ENCODE measurements around the gene KLF11.

Gene KLF11

DNA sequence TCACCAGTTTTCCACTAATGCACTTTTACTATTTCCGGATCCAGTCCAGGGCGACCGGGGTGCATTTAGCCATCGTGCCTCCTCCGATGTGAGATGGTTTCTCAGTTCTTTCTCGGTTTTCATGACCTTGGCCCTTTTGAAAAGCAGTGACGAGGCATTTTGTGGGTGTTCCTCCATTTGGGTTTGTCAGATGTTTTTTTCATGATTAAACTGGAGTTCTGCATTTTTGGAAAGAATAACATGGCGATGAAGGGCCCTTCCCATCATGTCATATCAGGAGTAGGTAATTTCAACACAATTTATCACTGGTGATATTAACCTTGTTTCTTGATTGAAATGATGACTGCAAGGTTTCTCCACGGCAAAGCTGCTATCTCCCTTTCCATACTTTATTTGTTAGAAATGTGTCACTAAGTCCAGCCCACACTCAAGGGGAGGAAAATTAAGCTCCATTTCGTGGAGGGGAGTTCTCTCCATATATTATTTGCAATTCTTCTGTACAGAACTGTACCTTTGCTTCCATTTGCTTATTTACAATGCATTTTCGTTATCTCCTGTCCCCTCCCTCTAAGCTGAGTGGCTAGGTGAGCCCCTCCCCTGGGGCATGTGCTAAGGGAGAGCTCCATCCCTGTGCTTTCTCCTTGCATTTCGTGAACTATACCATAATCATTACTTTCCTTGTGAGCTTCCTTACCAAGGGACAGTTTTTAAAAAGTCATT is 8.9 kb upstream of the KLF11 start:
- Histone ChIP-seq H3K4me3 (ENCODE audit: low read length) (no peak overlapping the region), H3K27me3 (ENCODE audit: insufficient read depth, low read length, poor library complexity) (no peaks in the 10 kb centered on the region), H3K4me1 (ENCODE audit: control insufficient read depth, low read depth, low read length) (peaks cover 1% of the 10 kb centered on the region), H3K4ac (ENCODE audit: low read depth, low read length) (no peak overlapping the region), H3K27ac (ENCODE audit: low read depth, low read length) (no peak overlapping the region), H2AK5ac (ENCODE audit: low read length) (no peak overlapping the region), H4K8ac (ENCODE audit: low read depth, low read length) (no peak overlapping the region), H3K18ac (ENCODE audit: low read length) (no peak overlapping the region), H3K79me1 (ENCODE audit: low read length) (no peaks in the 10 kb centered on the region), H2BK15ac (replicated peaks; ENCODE audit: low read depth) (no peak overlapping the region), H2BK5ac (ENCODE audit: low read length) (no peak overlapping the region), H3K79me2 (ENCODE audit: control insufficient read depth, insufficient read depth, low read length) (no peaks in the 10 kb centered on the region), H3K4me2 (ENCODE audit: low read length) (no peak overlapping the region), H3K56ac (ENCODE audit: low read length) (no peak overlapping the region), H3K23ac (ENCODE audit: low read length) (no peak overlapping the region), H3K36me3 (ENCODE audit: control insufficient read depth, insufficient read depth, low read length) (no peaks in the 10 kb centered on the region), H4K5ac (ENCODE audit: low read length) (no peak overlapping the region), H3K9ac (ENCODE audit: low read length) (no peak overlapping the region), H2BK120ac (ENCODE audit: low read depth, low read length) (no peak overlapping the region)
- DNase-seq, result no peak
- WGBS (ENCODE audit: extremely low coverage, insufficient coverage, low lambda C conversion rate), result no CpG with 5 or more reads among the region's 12 CpGs

DNA sequence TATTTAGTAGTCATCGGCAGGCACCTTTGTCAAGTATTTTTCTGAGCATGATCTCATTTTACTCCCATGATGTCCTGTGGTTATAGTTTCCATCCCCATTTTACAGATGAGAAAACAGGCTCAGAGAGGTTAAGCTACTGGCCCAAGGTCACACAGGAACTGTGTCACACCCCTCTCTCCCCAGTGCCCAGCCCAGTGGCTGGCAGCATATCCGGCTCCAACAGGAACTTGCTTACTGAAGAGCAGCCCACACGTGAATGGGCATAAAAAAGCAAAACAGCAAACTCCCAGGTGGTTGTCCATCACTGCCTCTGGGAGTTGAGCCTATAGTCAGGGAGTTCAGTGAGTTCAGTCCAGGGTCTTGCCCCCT is 8.3 kb upstream of the KLF11 start:
- Histone ChIP-seq H2AK5ac (ENCODE audit: low read length) (no peak overlapping the region), H3K79me2 (ENCODE audit: control insufficient read depth, insufficient read depth, low read length) (no peaks in the 10 kb centered on the region), H3K4ac (ENCODE audit: low read depth, low read length) (no peak overlapping the region), H2BK15ac (replicated peaks; ENCODE audit: low read depth) (no peak overlapping the region), H2BK120ac (ENCODE audit: low read depth, low read length) (no peak overlapping the region), H3K79me1 (ENCODE audit: low read length) (no peaks in the 10 kb centered on the region), H3K9ac (ENCODE audit: low read length) (no peak overlapping the region), H4K8ac (ENCODE audit: low read depth, low read length) (no peak overlapping the region), H3K56ac (ENCODE audit: low read length) (no peak overlapping the region), H4K5ac (ENCODE audit: low read length) (no peak overlapping the region), H2BK5ac (ENCODE audit: low read length) (no peak overlapping the region), H3K27me3 (ENCODE audit: insufficient read depth, low read length, poor library complexity) (no peaks in the 10 kb centered on the region), H3K27ac (ENCODE audit: low read depth, low read length) (no peak overlapping the region), H3K18ac (ENCODE audit: low read length) (no peak overlapping the region), H3K36me3 (ENCODE audit: control insufficient read depth, insufficient read depth, low read length) (no peaks in the 10 kb centered on the region), H3K4me3 (ENCODE audit: low read length) (no peak overlapping the region), H3K4me2 (ENCODE audit: low read length) (no peak overlapping the region), H3K23ac (ENCODE audit: low read length) (no peak overlapping the region), H3K4me1 (ENCODE audit: control insufficient read depth, low read depth, low read length) (no peaks in the 10 kb centered on the region)
- DNase-seq, result no peak
- no CpG with 5 or more reads among the region's 3 CpGs for WGBS (ENCODE audit: extremely low coverage, insufficient coverage, low lambda C conversion rate)

DNA sequence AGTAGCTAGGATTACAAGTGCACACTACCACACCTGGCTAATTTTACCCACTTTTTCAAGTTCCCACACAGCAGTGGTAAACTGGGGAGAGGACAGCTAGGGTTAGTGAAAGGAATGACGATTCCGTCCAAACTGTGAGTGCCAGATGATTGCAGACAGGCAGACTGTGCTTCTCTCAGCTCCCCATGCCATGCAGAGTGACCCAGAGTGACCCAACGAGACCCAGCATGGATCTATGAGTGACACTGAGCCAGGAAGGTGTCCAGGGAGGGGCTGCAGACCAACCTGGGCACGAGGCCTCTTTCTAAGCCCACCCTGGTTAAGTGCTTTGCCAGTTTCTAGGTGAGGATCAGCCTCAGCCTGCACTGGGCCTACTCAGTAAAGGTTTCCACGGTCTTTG is 7.7 kb upstream of the KLF11 start:
- H3K36me3 ChIP-seq (ENCODE audit: control insufficient read depth, insufficient read depth, low read length), result no peaks in the 10 kb centered on the region
- H2BK15ac ChIP-seq (replicated peaks; ENCODE audit: low read depth), result no peak overlapping the region
- no peaks in the 10 kb centered on the region for H3K79me1 ChIP-seq (ENCODE audit: low read length)
- no peaks in the 10 kb centered on the region for H3K4me1 ChIP-seq (ENCODE audit: control insufficient read depth, low read depth, low read length)
- no peaks in the 10 kb centered on the region for H3K27me3 ChIP-seq (ENCODE audit: insufficient read depth, low read length, poor library complexity)
- H3K4me3 ChIP-seq (ENCODE audit: low read length), result no peak overlapping the region
- H2BK120ac ChIP-seq (ENCODE audit: low read depth, low read length), result no peak overlapping the region
- H2BK5ac ChIP-seq (ENCODE audit: low read length), result no peak overlapping the region
- H3K79me2 ChIP-seq (ENCODE audit: control insufficient read depth, insufficient read depth, low read length), result no peaks in the 10 kb centered on the region
- no CpG with 5 or more reads among the region's 5 CpGs for WGBS (ENCODE audit: extremely low coverage, insufficient coverage, low lambda C conversion rate)
- H3K4me2 ChIP-seq (ENCODE audit: low read length), result no peak overlapping the region
- no peak overlapping the region for H3K9ac ChIP-seq (ENCODE audit: low read length)
- DNase-seq, result no peak
- H3K18ac ChIP-seq (ENCODE audit: low read length), result no peak overlapping the region
- no peak overlapping the region for H3K4ac ChIP-seq (ENCODE audit: low read depth, low read length)
- no peak overlapping the region for H3K56ac ChIP-seq (ENCODE audit: low read length)
- H3K23ac ChIP-seq (ENCODE audit: low read length), result no peak overlapping the region
- H2AK5ac ChIP-seq (ENCODE audit: low read length), result no peak overlapping the region
- H3K27ac ChIP-seq (ENCODE audit: low read depth, low read length), result no peak overlapping the region
- H4K8ac ChIP-seq (ENCODE audit: low read depth, low read length), result no peak overlapping the region
- H4K5ac ChIP-seq (ENCODE audit: low read length), result no peak overlapping the region

DNA sequence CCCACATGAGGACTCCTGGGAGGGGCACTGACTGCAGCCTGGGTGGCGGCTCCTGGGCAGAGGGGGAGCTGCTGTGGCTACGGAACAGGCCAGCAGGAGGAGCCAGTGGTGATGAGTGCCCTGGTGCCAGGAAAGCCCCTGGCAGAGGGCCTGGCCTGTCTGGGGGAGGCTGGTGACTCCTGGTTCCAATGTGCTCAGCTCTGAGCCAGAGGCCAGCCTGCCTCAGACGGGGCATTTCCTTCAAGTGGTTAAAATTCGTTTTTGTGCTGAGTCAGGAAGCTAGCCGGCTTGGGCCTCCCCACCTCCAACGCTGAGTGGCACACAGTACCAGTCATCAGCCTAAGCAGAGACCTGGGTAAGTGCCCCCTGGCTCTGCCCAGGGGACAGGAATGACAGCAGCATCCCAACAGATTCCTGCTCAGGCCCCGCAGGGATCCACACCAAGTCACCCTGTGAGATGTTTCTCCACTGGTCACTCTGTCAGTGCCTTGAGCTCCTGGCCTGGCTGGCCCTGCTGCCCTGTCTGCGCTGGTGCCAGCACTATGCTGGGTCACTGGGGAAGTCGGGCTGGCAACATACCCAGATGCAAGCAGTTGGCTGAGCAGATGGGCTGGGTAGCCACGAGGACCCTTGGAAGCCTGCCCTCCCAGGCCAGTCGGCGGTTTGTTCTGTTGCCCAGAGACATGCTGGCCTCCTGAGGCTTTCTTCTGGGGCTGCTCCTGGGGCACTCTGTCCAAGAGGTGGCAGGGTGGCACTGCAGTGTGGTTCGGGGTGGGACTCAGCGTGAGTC is 7.1 kb upstream of the KLF11 start:
- Histone ChIP-seq H2BK120ac (ENCODE audit: low read depth, low read length) (no peak overlapping the region), H3K9ac (ENCODE audit: low read length) (no peak overlapping the region)
- no peak for DNase-seq

DNA sequence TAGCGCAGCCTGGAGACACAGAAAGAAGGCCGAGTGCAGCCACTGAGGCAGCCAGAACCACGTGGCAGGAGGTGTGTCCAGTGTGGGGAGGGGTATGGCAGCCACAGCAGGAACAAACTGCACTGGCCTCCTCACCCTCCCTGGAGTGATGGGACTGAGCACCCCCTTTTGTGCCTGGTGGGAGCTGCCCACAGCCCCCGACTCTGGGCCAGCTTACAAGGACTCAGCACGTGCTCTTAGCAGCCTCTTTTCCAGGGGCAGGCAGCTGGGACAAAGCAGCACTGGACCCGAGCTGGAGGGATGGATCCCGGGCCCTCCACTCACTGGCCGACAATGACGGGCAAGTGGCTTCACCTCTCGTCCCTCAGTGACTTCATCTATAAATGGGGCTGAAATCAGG is 5.2 kb upstream of the KLF11 start:
- no CpG with 5 or more reads among the region's 10 CpGs for WGBS (ENCODE audit: extremely low coverage, insufficient coverage, low lambda C conversion rate)
- no peaks in the 10 kb centered on the region for H3K27me3 ChIP-seq (ENCODE audit: insufficient read depth, low read length, poor library complexity)
- no peak overlapping the region for H3K4me2 ChIP-seq (ENCODE audit: low read length)
- H3K4me1 ChIP-seq (ENCODE audit: control insufficient read depth, low read depth, low read length), result no peaks in the 10 kb centered on the region
- no peak overlapping the region for H3K27ac ChIP-seq (ENCODE audit: low read depth, low read length)
- no peak overlapping the region for H3K56ac ChIP-seq (ENCODE audit: low read length)
- no peak overlapping the region for H4K8ac ChIP-seq (ENCODE audit: low read depth, low read length)
- H2AK5ac ChIP-seq (ENCODE audit: low read length), result no peak overlapping the region
- no peaks in the 10 kb centered on the region for H3K36me3 ChIP-seq (ENCODE audit: control insufficient read depth, insufficient read depth, low read length)
- H2BK15ac ChIP-seq (replicated peaks; ENCODE audit: low read depth), result no peak overlapping the region
- H3K79me2 ChIP-seq (ENCODE audit: control insufficient read depth, insufficient read depth, low read length), result no peaks in the 10 kb centered on the region
- no peak overlapping the region for H3K4ac ChIP-seq (ENCODE audit: low read depth, low read length)
- no peak overlapping the region for H3K4me3 ChIP-seq (ENCODE audit: low read length)
- H3K9ac ChIP-seq (ENCODE audit: low read length), result no peak overlapping the region
- H3K18ac ChIP-seq (ENCODE audit: low read length), result no peak overlapping the region
- H4K5ac ChIP-seq (ENCODE audit: low read length), result no peak overlapping the region
- H2BK120ac ChIP-seq (ENCODE audit: low read depth, low read length), result no peak overlapping the region
- H2BK5ac ChIP-seq (ENCODE audit: low read length), result no peak overlapping the region
- no peak for DNase-seq
- H3K79me1 ChIP-seq (ENCODE audit: low read length), result no peaks in the 10 kb centered on the region
- H3K23ac ChIP-seq (ENCODE audit: low read length), result no peak overlapping the region

More for the DNA sequence above, 7.1 kb upstream of the KLF11 start:
- no peaks in the 10 kb centered on the region for H3K79me2 ChIP-seq (ENCODE audit: control insufficient read depth, insufficient read depth, low read length)
- H3K18ac ChIP-seq (ENCODE audit: low read length), result no peak overlapping the region
- H3K27ac ChIP-seq (ENCODE audit: low read depth, low read length), result no peak overlapping the region
- H3K79me1 ChIP-seq (ENCODE audit: low read length), result no peaks in the 10 kb centered on the region
- H3K23ac ChIP-seq (ENCODE audit: low read length), result no peak overlapping the region
- no peaks in the 10 kb centered on the region for H3K36me3 ChIP-seq (ENCODE audit: control insufficient read depth, insufficient read depth, low read length)
- no peak overlapping the region for H4K8ac ChIP-seq (ENCODE audit: low read depth, low read length)
- no peak overlapping the region for H3K4me3 ChIP-seq (ENCODE audit: low read length)
- no peak overlapping the region for H3K56ac ChIP-seq (ENCODE audit: low read length)
- WGBS (ENCODE audit: extremely low coverage, insufficient coverage, low lambda C conversion rate), result no CpG with 5 or more reads among the region's 14 CpGs
- H2BK5ac ChIP-seq (ENCODE audit: low read length), result no peak overlapping the region
- H3K4ac ChIP-seq (ENCODE audit: low read depth, low read length), result no peak overlapping the region
- no peak overlapping the region for H2AK5ac ChIP-seq (ENCODE audit: low read length)
- H4K5ac ChIP-seq (ENCODE audit: low read length), result no peak overlapping the region
- no peak overlapping the region for H2BK15ac ChIP-seq (replicated peaks; ENCODE audit: low read depth)
- H3K4me1 ChIP-seq (ENCODE audit: control insufficient read depth, low read depth, low read length), result no peaks in the 10 kb centered on the region
- no peaks in the 10 kb centered on the region for H3K27me3 ChIP-seq (ENCODE audit: insufficient read depth, low read length, poor library complexity)
- H3K4me2 ChIP-seq (ENCODE audit: low read length), result no peak overlapping the region
